CD4-positive, alpha-beta T cell treated with Interleukin-6 at 100 ng/mL for 8 hours (primary cell): ENCODE results near the gene PHKB.

ENCODE experiments used
- DNase-seq: peaks from one replicate; pipeline ENCODE4 v3.0.0-alpha.2; 2020; ENCODE audit warnings: mixed read lengths, low spot score

Gene PHKB

DNA sequence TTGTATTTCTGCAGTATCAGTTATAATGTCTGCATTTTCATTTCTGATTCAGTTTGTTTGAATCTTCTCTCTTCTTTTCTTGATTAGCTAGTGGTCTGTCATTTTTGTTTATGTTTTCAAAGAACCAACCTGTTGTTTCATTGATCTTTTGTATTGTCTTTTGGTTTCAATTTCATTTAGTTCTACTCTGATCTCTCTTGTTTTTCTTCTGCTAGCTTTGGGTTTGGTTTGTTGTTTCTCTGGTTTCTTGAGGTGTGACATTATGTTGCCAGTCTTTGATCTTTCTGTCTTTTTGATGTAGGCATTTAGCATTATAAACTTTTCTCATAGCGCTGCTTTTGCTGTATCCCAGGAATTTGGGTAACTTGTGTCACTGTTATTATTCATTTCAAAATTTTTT lies 107.2 kb downstream of the PHKB start:
- no peak for DNase-seq

DNA sequence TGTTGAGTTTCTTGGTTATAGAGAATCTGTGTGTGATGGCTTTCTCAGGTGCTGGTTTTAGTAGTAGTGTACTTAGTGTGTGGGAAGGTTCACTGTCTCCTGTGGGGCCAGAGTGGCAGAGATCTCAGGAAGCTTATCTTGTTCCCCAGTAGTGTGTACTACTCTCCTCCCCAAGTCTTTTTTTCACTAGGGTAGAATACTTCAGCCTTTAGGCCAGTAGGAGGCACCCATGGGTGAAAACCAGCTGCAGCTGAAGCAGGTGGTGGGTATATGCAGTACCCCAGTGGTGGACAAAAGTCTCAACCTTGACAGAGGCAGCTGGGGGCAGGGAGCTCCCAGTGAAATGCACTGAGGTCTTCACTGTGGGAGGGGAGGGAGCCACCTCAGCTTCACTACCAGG lies 109.9 kb downstream of the PHKB start:
- no peak for DNase-seq

- no peak for DNase-seq
These were observed 110.6 kb downstream of the PHKB start for GRCh38 chr16:47571711-47572110.

- no peak for DNase-seq
These were observed 113.2 kb downstream of the PHKB start for GRCh38 chr16:47574091-47575054.

- no peak for DNase-seq
These were observed 115.9 kb downstream of the PHKB start for GRCh38 chr16:47577029-47577428.

DNA sequence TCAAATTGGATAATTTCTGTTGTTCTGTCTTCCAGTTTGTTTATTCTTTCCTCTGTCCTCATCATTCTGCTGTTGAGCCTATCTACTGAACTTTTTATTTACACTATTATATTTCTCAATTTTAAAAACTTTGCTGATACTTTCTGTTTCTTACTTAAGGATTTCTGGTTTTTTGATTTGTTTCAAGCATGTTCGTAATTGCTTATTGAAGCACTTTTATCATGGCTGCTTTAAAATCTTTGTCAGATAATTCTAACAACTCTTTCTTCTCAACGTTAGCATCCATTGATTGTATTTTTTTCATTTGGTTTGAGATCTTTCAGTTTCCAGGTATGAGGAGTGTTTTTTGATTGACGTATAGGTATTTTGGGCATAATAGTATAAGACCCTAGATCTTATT lies 116.9 kb downstream of the PHKB start:
- no peak for DNase-seq

DNA sequence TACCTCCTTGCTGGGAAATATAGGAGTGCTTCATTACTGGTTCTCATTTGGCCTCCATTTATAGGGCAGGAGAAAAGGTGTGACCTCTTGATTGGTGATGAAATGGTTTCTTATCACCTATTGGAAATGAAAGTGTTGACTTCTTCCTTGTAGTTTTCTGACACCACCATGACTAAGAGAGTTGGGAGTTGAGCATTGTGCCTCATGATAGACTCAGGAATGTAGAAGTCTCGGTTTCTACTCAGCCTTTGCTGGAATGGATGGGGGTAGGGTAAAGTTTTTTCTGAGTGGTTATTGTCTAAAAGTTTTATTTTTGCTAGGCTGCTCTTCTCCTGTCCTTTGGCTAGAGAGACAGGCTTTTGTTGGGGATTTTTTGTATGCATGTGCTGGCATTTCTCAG lies 117.4 kb downstream of the PHKB start:
- DNase-seq = no peak

GRCh38 chr16:47581114-47581513 lies 120.0 kb downstream of the PHKB start:
- DNase-seq = no peak

GRCh38 chr16:47584464-47585225 lies 123.5 kb downstream of the PHKB start:
- no peak for DNase-seq

DNA sequence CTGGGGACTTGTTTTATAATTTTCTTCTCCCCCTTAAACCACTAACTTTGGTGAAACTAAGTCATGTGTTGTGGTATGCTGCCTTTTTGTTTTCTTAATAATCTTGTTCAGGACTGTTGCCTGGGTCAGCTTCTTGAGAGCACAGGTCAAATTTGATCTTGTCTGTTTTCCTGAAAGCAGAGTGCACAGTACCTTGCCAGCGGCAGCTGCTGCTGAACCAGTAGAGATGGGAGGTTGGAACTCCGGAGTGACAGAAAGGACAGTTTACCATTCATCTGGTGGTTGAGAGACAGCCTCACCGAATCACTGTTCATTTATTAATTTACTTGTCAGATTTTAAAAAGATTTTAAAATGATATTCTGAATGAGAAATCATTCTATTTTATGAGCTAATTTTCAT lies 125.0 kb downstream of the PHKB start:
- DNase-seq = no peak

GRCh38 chr16:47590472-47590871 lies 129.3 kb downstream of the PHKB start:
- DNase-seq = no peak

DNA sequence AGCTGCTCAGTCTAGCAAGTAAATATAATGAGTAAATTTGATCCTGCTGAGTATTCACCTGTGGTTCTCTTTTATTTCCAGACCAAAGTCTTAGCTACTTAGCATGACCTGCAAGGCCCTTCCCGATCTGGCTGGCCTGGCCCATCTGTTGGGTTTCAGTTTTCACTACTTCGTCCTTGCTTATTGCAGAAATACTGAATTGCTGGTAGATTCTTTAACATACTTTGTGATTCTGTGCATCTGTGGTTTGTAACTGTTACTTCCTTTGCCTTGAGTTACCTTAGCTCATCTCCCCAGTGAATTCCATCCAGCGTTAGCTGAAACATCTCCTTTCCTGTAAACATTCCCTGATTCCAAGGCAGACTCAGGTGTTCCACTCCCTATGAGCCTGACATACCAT lies 131.1 kb downstream of the PHKB start:
- DNase-seq = no peak

DNA sequence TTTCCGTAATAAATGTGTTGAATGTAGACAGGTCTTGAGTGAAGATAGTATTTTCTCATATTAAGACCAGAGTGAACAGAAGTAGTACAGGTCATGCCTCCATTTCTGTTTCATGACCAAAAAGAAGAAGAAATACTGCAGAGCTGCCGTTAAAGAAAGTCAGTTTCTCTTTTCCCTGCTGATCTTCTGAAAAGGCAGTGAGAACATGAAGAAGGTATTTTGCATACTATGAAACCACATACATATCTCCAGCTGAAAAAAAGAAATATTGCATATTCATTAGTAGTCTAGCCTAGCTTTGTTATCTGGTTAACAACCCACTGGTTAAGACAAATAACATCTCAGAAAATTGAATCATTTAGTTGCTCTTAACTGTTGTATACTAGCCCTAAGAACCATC lies 138.4 kb downstream of the PHKB start:
- no peak for DNase-seq

DNA sequence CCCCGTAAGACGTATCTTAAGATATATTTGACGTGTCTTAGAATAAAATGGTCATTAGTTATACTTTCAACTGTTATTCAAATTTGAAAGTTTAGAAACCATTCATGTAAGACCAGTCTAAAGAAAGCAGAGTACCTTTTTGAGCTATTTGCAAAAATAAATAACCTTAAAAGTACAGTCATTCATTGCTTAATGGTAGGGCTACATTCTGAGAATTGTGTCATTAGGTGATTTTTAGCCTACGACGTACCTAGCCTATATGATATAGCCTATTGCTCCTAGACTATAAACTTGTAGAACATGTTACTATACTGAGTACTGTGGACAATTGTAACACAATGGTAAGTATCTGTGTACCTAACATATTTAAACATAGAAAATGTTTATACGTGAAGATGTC lies 139.2 kb downstream of the PHKB start:
- DNase-seq = no peak

DNA sequence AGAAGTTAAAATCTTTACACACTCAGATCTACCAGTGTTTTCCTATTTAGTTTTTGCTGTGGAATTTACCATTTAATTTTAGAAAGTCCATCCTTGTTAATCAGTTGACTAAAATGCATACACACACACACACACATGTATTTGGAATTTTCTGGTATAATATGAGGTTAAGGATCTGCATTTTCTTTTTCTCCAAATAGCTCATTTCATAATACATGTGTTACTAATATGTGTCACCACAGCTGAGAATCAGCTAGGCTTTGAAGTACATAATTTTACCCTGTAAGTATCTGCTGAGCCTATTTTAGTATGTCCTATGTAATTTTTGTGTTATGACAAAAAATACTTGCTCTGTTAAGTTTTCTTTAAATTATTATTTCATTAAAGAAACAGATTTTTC lies 143.2 kb downstream of the PHKB start:
- no peak for DNase-seq

- no peak for DNase-seq
These were observed 149.9 kb downstream of the PHKB start for GRCh38 chr16:47611042-47611441.

DNA sequence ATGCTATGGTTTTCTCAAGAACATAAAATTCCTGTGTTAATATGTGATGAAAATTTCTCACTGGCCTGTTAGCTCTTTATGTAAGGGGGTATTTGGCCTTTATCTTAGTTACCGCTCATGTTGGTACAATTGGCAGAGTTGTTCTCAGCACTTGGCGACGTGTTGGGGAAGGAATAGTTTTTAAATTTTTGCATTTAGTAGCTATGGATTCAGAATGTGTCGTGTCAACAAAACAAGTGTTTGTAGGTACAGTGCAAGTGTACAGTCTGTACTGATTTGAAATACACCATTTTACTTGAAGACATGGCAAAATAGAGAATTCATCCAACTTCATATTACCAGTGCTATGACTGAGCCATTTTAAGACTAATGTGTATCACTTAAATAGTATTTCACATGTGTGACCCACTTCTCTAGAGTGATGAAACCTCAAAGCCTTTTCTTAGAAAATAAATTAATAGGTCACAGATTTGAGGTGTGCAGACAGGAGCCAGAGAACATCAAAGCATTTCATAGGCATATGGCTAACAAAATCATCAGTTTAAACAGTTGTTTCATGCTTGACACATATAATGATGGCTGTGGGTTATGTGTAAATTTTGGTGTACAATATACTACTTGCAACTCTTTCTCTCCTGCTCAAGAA lies 150.8 kb downstream of the PHKB start:
- DNase-seq = no peak

GRCh38 chr16:47612711-47613110 lies 151.6 kb downstream of the PHKB start:
- DNase-seq = no peak

GRCh38 chr16:47613251-47613650 lies 152.1 kb downstream of the PHKB start:
- no peak for DNase-seq

DNA sequence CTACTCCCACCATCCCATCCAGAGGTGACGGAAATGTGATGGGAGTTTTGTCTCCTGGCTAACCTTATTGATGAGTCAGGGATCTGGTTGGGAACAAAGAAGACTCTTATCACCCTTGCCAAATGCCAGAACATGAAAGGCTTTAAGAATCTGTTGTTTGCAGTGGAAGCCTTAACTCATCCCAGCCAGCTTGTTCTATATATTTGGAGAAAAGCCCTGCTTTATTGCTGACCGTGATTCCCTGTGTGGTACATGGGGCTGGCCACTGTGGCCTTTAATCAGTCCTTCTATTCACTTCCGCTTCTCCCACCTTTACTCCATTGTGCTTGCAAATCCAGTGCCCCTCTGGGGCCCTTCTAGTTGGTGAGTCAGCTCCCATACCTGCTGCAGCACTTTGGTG lies 156.6 kb downstream of the PHKB start:
- no peak for DNase-seq

- DNase-seq = no peak
These were observed 161.5 kb downstream of the PHKB start for GRCh38 chr16:47622451-47623176.

DNA sequence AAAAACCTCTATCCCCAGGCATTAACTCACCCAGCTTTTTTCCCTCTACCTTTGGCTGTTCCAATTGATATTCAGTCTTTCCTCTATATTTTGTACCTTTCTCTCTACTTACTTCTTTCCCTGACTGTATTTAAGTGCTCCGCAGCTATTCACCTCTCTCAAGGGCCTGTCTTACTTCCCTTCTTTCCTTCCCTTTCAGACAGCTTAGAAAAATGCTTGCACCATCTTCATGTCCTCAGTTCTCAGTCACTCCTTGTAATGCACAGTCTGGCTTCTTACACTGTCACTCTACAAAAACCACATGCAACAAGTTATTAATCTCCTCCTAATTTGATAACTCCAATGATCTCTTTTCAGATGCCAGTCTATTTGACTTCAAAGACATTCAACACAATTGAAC lies 163.4 kb downstream of the PHKB start:
- no peak for DNase-seq
